Spleen (tissue), 7 donors: ENCODE results near the gene CPT1B.

ENCODE experiments used
- POLR2AphosphoS5 ChIP-seq, 3 donors: sonication (generic); formaldehyde crosslinking; IDR thresholded peaks; one replicate each; pipeline ENCODE4 v1.5.1; 2017; ENCODE audit warnings: antibody characterized with exemption in 3 of 3
- TF ChIP-seq, protein P1 (sequence below), 11 experiments: fragments of 200-600 bp in 7 of 11; fragments of 450-650 bp in 4 of 11; sonication (generic) in 4 of 11; IDR thresholded peaks in 8 of 11; conservative IDR thresholded peaks in 3 of 11; 1 replicate in 7 of 11; 2 replicates in 4 of 11; pipeline versions ENCODE4 v1.4.0 to v1.8.0; 2016 to 2021; ENCODE audit warnings: antibody characterized with exemption in 11 of 11, inconsistent platforms in 4 of 11, mild to moderate bottlenecking in 1 of 11
- donor health status: DM: no; HTN: no; CAD: no; lungs with moderate emphysema.
- donor health status: DM: no; HTN: no; CAD: no.
- donor health status: DM: no; HTN: no; CAD: no.

- TF ChIP-seq, protein P1, sequence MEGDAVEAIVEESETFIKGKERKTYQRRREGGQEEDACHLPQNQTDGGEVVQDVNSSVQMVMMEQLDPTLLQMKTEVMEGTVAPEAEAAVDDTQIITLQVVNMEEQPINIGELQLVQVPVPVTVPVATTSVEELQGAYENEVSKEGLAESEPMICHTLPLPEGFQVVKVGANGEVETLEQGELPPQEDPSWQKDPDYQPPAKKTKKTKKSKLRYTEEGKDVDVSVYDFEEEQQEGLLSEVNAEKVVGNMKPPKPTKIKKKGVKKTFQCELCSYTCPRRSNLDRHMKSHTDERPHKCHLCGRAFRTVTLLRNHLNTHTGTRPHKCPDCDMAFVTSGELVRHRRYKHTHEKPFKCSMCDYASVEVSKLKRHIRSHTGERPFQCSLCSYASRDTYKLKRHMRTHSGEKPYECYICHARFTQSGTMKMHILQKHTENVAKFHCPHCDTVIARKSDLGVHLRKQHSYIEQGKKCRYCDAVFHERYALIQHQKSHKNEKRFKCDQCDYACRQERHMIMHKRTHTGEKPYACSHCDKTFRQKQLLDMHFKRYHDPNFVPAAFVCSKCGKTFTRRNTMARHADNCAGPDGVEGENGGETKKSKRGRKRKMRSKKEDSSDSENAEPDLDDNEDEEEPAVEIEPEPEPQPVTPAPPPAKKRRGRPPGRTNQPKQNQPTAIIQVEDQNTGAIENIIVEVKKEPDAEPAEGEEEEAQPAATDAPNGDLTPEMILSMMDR (IDR thresholded peaks at IDR 0.05 in 8 of 11, conservative IDR thresholded peaks at IDR 0.05 in 3 of 11) = peak; percentile 35 to 84 (median 68)
- TF ChIP-seq POLR2AphosphoS5 (IDR thresholded peaks at IDR 0.05) = peak; percentile 75 to 88 (median 77)
These were observed 34.0 kb downstream of the CPT1B start for GRCh38 chr22:50544078-50544745.
